K562 (cell line): ENCODE measurements around the gene AK4. TPM values are rescaled to one million over a fixed set of nuclear protein-coding genes. Genes with fewer than 3 reads are reported as not detected.

Experiments used
- ATAC-seq: fragments of 200-7000 bp; cut with Tn5 transposase; 3 replicates; pipeline ENCODE4 v1.9.1; 2020; ENCODE audit warnings: moderate library complexity
- BruUV-seq: library from RNA; stranded (reverse); fragments of 400-500 nt; replicated peaks from 2 replicates; lab custom pipeline; 2021; lab: Mats Ljungman, UMichigan
- CTCF ChIA-PET: fragments of 300-600 bp; formaldehyde crosslinking; extraction: SDS; loops from one replicate; lab custom pipeline; 2021; ENCODE audit warnings: low intra/inter-chr PET ratio; lab: Yijun Ruan, JAX
- POLR2A ChIA-PET: fragments of 300-600, 350-650 bp; sonication (Branson Sonifier 250); formaldehyde crosslinking; extraction: SDS; loops from one replicate; lab custom pipeline; 2021; ENCODE audit warnings: antibody characterized with exemption, inconsistent platforms; lab: Yijun Ruan, JAX
- DNase-seq, 4 experiments: peaks; one replicate each; pipeline versions ENCODE4 v3.0.0 to v3.0.0-alpha.2; 2011 to 2018; ENCODE audit warnings: low spot score in 3 of 4, mixed read lengths in 3 of 4; ENCODE audit errors: extremely low read depth in 1 of 4
- FAIRE-seq: peaks from 2 replicates; lab custom pipeline; 2011; peaks lifted over from hg19 to GRCh38; lab: Jason Lieb, UNC
- H2AFZ ChIP-seq: 2 replicates; pipeline ENCODE4 v1.6.0; 2011; ENCODE audit warnings: low read depth, low read length, control low read depth, inconsistent platforms
- H3K27ac ChIP-seq: fragments of 200-600 bp; 3 replicates; pipeline ENCODE4 v1.8.0; 2011; ENCODE audit warnings: low read depth, mild to moderate bottlenecking, control low read depth, inconsistent platforms, low read length, moderate library complexity, mixed read lengths; ENCODE audit errors: extremely low read depth
- H3K27me3 ChIP-seq, 2 experiments: fragments of 300-600 bp in 1 of 2; 2 replicates in 1 of 2; 3 replicates in 1 of 2; pipeline versions ENCODE4 v1.6.0 to v1.8.0; 2011; ENCODE audit warnings: inconsistent platforms in 2 of 2, low read length in 2 of 2, mild to moderate bottlenecking in 1 of 2, mixed read lengths in 1 of 2, moderate library complexity in 1 of 2; ENCODE audit not compliant: control insufficient read depth in 2 of 2, insufficient read depth in 2 of 2
- H3K36me3 ChIP-seq: fragments of 300-600 bp; 3 replicates; pipeline ENCODE4 v1.8.0; 2011; ENCODE audit warnings: mild to moderate bottlenecking, low read length, inconsistent platforms; ENCODE audit not compliant: control insufficient read depth, insufficient read depth
- H3K4me1 ChIP-seq, 2 experiments: fragments of 200-600 bp in 1 of 2; replicated peaks in 1 of 2; 2 replicates in 1 of 2; 3 replicates in 1 of 2; pipeline versions ENCODE4 v1.5.1 to v1.8.0; 2011; ENCODE audit warnings: inconsistent platforms in 2 of 2, low read length in 2 of 2, mild to moderate bottlenecking in 1 of 2, mixed read lengths in 1 of 2, moderate library complexity in 1 of 2; ENCODE audit not compliant: control insufficient read depth in 2 of 2, insufficient read depth in 2 of 2
- H3K4me2 ChIP-seq: 2 replicates; pipeline ENCODE4 v1.6.1; 2011; ENCODE audit warnings: low read length, control low read depth, inconsistent platforms, mixed read lengths; ENCODE audit not compliant: insufficient read depth
- H3K4me3 ChIP-seq: fragments of 200-600 bp; sonication (generic), shearing (Covaris generic); 2 replicates; pipeline ENCODE4 v1.5.1; 2016; ENCODE audit warnings: control low read depth, inconsistent platforms
- H3K79me2 ChIP-seq: fragments of 200-600 bp; 3 replicates; pipeline ENCODE4 v1.8.0; 2011; ENCODE audit warnings: low read length, inconsistent platforms; ENCODE audit not compliant: control insufficient read depth, insufficient read depth
- H3K9ac ChIP-seq, 2 experiments: 2 replicates each; pipeline versions ENCODE4 v1.6.0 to v1.6.1; 2011; ENCODE audit warnings: low read depth in 2 of 2, low read length in 2 of 2, control low read depth in 1 of 2, inconsistent platforms in 1 of 2, mild to moderate bottlenecking in 1 of 2, mixed read lengths in 1 of 2; ENCODE audit not compliant: insufficient read depth in 1 of 2
- H3K9me1 ChIP-seq: one replicate; pipeline ENCODE4 v1.6.0; 2011; ENCODE audit warnings: inconsistent platforms, mild to moderate bottlenecking, low read length, moderate library complexity; ENCODE audit not compliant: control insufficient read depth, insufficient read depth
- H3K9me3 ChIP-seq: replicated peaks from 2 replicates; pipeline ENCODE4 v1.5.1; 2011; ENCODE audit warnings: low read depth, low read length, inconsistent platforms; ENCODE audit not compliant: control insufficient read depth, insufficient read depth
- H4K20me1 ChIP-seq: replicated peaks from 2 replicates; pipeline ENCODE4 v1.6.1; 2011; ENCODE audit warnings: low read length, inconsistent platforms, mixed read lengths; ENCODE audit not compliant: control insufficient read depth, insufficient read depth
- CEBPG ChIP-seq, 3 experiments: fragments of 200-800 bp in 1 of 3; sonication (Bioruptor generic) in 1 of 3; sonication (generic) in 1 of 3; formaldehyde crosslinking in 1 of 3; IDR thresholded peaks in 2 of 3; conservative IDR thresholded peaks in 1 of 3; 2 replicates each; pipeline versions ENCODE4 v1.6.1 to v1.8.0; 2016 to 2022; ENCODE audit warnings: missing compliant biosample characterization in 2 of 3, missing genetic modification characterization in 2 of 3, mild to moderate bottlenecking in 1 of 3, missing genetic modification reagents in 1 of 3
- HMG20A ChIP-seq: fragments of 450-650 bp; formaldehyde crosslinking; conservative IDR thresholded peaks from 2 replicates; pipeline ENCODE4 v1.4.0; 2020; ENCODE audit warnings: mild to moderate bottlenecking, mixed read lengths
- MLLT1 ChIP-seq, 2 experiments: fragments of 450-650 bp; IDR thresholded peaks; 2 replicates each; pipeline ENCODE4 v1.6.1; 2016
- MNT ChIP-seq, 2 experiments: fragments of 450-650 bp; conservative IDR thresholded peaks; 2 replicates each; pipeline ENCODE4 v1.6.1; 2017; ENCODE audit warnings: mild to moderate bottlenecking in 2 of 2, moderate library complexity in 2 of 2
- SPI1 ChIP-seq: IDR thresholded peaks from 2 replicates; pipeline ENCODE4 v1.6.1; 2011; ENCODE audit warnings: low read depth, low read length, control low read depth, borderline replicate concordance
- ZNF766 ChIP-seq: fragments of 200-800 bp; sonication (Bioruptor generic); conservative IDR thresholded peaks from 2 replicates; pipeline ENCODE4 v1.6.1; 2016; ENCODE audit warnings: missing genetic modification characterization, missing compliant biosample characterization
- WGBS: fragments of 100-300 bp; shearing (Covaris generic); methylation state at CpG from one replicate; pipeline ENCODE4 v1.1.6; 2016; ENCODE audit warnings: low coverage, mixed read lengths; ENCODE audit not compliant: insufficient coverage; ENCODE audit errors: missing lambda C conversion rate; 5-methylcytosine and 5-hydroxymethylcytosine counted together
- in situ Hi-C: fragments of 300-500 bp; cut with MboI; formaldehyde crosslinking; loops from 4 replicates; pipeline ENCODE4 v1.15.0; 2018; ENCODE audit warnings: inconsistent platforms, mixed read lengths
- intact Hi-C: fragments of 100-400 bp; cut with micrococcal nuclease; formaldehyde crosslinking; loops from 2 replicates; pipeline ENCODE4 v1.14.2; 2022
- polyA plus RNA-seq, 8 experiments: library from polyadenylated mRNA; depleted of rRNA in 4 of 8; stranded (reverse) in 5 of 8; unstranded in 3 of 8; fragments of >200 nt; fragmentation: Nextera tagmentation in 2 of 8; fragmentation: Illumina TruSeq in 1 of 8; extraction: Ambion mirVana in 2 of 8; extraction: Trizol in 1 of 8; gene quantifications; 2 replicates each; pipeline versions ENCODE4 v1.2.1 to v1.2.3, GENCODE V29; 2011 to 2014; ENCODE audit warnings: inconsistent platforms in 1 of 8, missing spikeins in 1 of 8
- total RNA-seq, 7 experiments: library from RNA; depleted of rRNA in 6 of 7; stranded (reverse); fragments of >200 nt in 6 of 7; fragmentation: Illumina TruSeq in 2 of 7; extraction: Trizol in 2 of 7; gene quantifications; 2 replicates each; pipeline versions ENCODE4 v1.2.1 to v1.2.3, GENCODE V29; 2011 to 2021; ENCODE audit warnings: low replicate concordance in 1 of 7

The AK4 gene
- total and polyA plus RNA-seq, 9 of the 15 experiments (the other 6 are each of a cell fraction or from before 2014, with no cell fraction given): 10.4 to 96.6 (median 21.5) TPM

- Histone ChIP-seq H3K4me1 (peaks cover 7 to 33% of the 10 kb centered on the region in 2 experiments; a peak in 3 of 5 replicates), H3K9me3 (no peaks in the 10 kb centered on the region), H3K36me3 (no peaks in the 10 kb centered on the region), H3K9ac (no peak overlapping the region), H3K4me3 (no peak overlapping the region), H3K27me3 (no peaks in the 10 kb centered on the region), H3K79me2 (peaks cover 64% of the 10 kb centered on the region), H3K9me1 (no peaks in the 10 kb centered on the region), H3K27ac (no peak overlapping the region), H2AFZ (no peak overlapping the region), H4K20me1 (peaks cover 6% of the 10 kb centered on the region; the same call in 1 of the 2 replicates), H3K4me2 (no peak overlapping the region)
- no peak for DNase-seq
- ChIA-PET POLR2A (interaction anchor here (1.2 kb wide), 1 partner anchor 34 kb away, joined by 5 read pairs; no protein-coding TSS in a partner anchor), CTCF (no interaction called here)
- intact Hi-C loops: no loop called here
- in situ Hi-C loops: no loop called here
- FAIRE-seq: no peak
- no TSS peak for BruUV-seq
- TF ChIP-seq CEBPG (CRISPR knock-in tag; IDR thresholded peaks at IDR 0.05) (no peak), CEBPG (tag; conservative IDR thresholded peaks at IDR 0.05 in 1 of 2, IDR thresholded peaks at IDR 0.05 in 1 of 2) (0 out of 4 replicates have a peak, but pooled peaks of 1 of the 2 experiments have one; percentile 19), ZNF766 (CRISPR knock-in tag) (no peak), HMG20A (no peak), MNT (conservative IDR thresholded peaks at IDR 0.05) (no peak), SPI1 (peak; percentile 37; the same call in 1 of the 2 replicates), MLLT1 (IDR thresholded peaks at IDR 0.05) (no peak)
- 41% methylated on average over 3 of the region's 3 CpGs for WGBS
- no peak; the same call in 2 of the 3 replicates for ATAC-seq
These were observed 26.6 kb downstream of the AK4 start for GRCh38 chr1:65174585-65174984.
